IMR-90 (cell line): ENCODE data around the gene DLG3. TPM values are rescaled to one million over a fixed set of nuclear protein-coding genes. Genes with fewer than 3 reads are reported as not detected.

ENCODE experiments used
- ATAC-seq: fragments of 200-7000 bp; cut with Tn5 transposase; 2 replicates; pipeline ENCODE4 v1.9.1; 2020; ENCODE audit warnings: low read depth, mild to moderate bottlenecking, moderate library complexity
- BruUV-seq: library from RNA; stranded (reverse); fragments of 400-500 nt; replicated peaks from 2 replicates; lab custom pipeline; 2021; lab: Mats Ljungman, UMichigan
- CTCF ChIA-PET: fragments of 300-600 bp; formaldehyde crosslinking; extraction: SDS; loops from one replicate; lab custom pipeline; 2021; ENCODE audit warnings: antibody characterized with exemption; lab: Yijun Ruan, JAX
- POLR2A ChIA-PET: fragments of 300-600 bp; sonication (Branson Sonifier 250); formaldehyde crosslinking; loops from one replicate; lab custom pipeline; 2022; ENCODE audit warnings: antibody characterized with exemption; ENCODE audit not compliant: unreplicated experiment; lab: Charles Lee
- DNase-seq: peaks from one replicate; pipeline ENCODE4 v3.0.0; 2013
- H2AFZ ChIP-seq: replicated peaks from 2 replicates; pipeline ENCODE3; 2013; ENCODE audit warnings: low read length, mild to moderate bottlenecking; ENCODE audit not compliant: poor library complexity
- H2AK5ac ChIP-seq: 2 replicates; pipeline ENCODE4 v1.6.1; 2013; ENCODE audit warnings: low read depth, low read length, inconsistent platforms
- H2AK9ac ChIP-seq: replicated peaks from 2 replicates; pipeline ENCODE3; 2013; ENCODE audit warnings: mild to moderate bottlenecking, low read depth, low read length, moderate library complexity; ENCODE audit not compliant: poor library complexity
- H2BK120ac ChIP-seq: 2 replicates; pipeline ENCODE4 v1.6.1; 2013; ENCODE audit warnings: low read depth, low read length, inconsistent platforms
- H2BK15ac ChIP-seq: 3 replicates; pipeline ENCODE4 v1.6.1; 2013; ENCODE audit warnings: low read depth, low read length, inconsistent platforms
- H2BK20ac ChIP-seq: 2 replicates; pipeline ENCODE4 v1.6.1; 2013; ENCODE audit warnings: low read depth, mild to moderate bottlenecking, inconsistent platforms, low read length, moderate library complexity
- H2BK5ac ChIP-seq: 2 replicates; pipeline ENCODE4 v1.6.1; 2013; ENCODE audit warnings: mild to moderate bottlenecking, low read depth, low read length, inconsistent platforms; ENCODE audit not compliant: poor library complexity, severe bottlenecking
- H3K14ac ChIP-seq: replicated peaks from 2 replicates; pipeline ENCODE4 v1.6.1; 2013; ENCODE audit warnings: low read depth, low read length, inconsistent platforms
- H3K18ac ChIP-seq: 2 replicates; pipeline ENCODE4 v1.6.1; 2013; ENCODE audit warnings: low read depth, low read length, control low read depth
- H3K23ac ChIP-seq: 2 replicates; pipeline ENCODE4 v1.6.1; 2013; ENCODE audit warnings: low read depth, low read length, inconsistent platforms
- H3K27ac ChIP-seq: 2 replicates; pipeline ENCODE4 v1.5.1; 2013; ENCODE audit warnings: mild to moderate bottlenecking, control low read depth, low read length; ENCODE audit not compliant: insufficient read depth
- H3K27me3 ChIP-seq: 2 replicates; pipeline ENCODE4 v1.6.1; 2013; ENCODE audit warnings: low read length; ENCODE audit not compliant: control insufficient read depth, insufficient read depth
- H3K36me3 ChIP-seq: 2 replicates; pipeline ENCODE4 v1.6.1; 2013; ENCODE audit warnings: low read length, mixed read lengths; ENCODE audit not compliant: control insufficient read depth, insufficient read depth
- H3K4ac ChIP-seq: 2 replicates; pipeline ENCODE4 v1.6.1; 2013; ENCODE audit warnings: low read depth, low read length, inconsistent platforms
- H3K4me1 ChIP-seq: 2 replicates; pipeline ENCODE4 v1.6.1; 2013; ENCODE audit warnings: low read length, mixed read lengths; ENCODE audit not compliant: control insufficient read depth, insufficient read depth
- H3K4me2 ChIP-seq: 2 replicates; pipeline ENCODE4 v1.6.1; 2013; ENCODE audit warnings: low read depth, mild to moderate bottlenecking, control low read depth, low read length, moderate library complexity
- H3K4me3 ChIP-seq: 2 replicates; pipeline ENCODE4 v1.5.1; 2013; ENCODE audit warnings: low read depth, mild to moderate bottlenecking, control low read depth, low read length, moderate library complexity; ENCODE audit not compliant: insufficient read depth
- H3K56ac ChIP-seq: 2 replicates; pipeline ENCODE4 v1.6.1; 2013; ENCODE audit warnings: low read length, inconsistent platforms; ENCODE audit not compliant: insufficient read depth; ENCODE audit errors: extremely low read depth
- H3K79me1 ChIP-seq, 2 experiments: 2 replicates each; pipeline ENCODE4 v1.6.1; 2013; ENCODE audit warnings: low read length in 2 of 2, inconsistent platforms in 1 of 2, low read depth in 1 of 2
- H3K9ac ChIP-seq: 2 replicates; pipeline ENCODE4 v1.6.1; 2013; ENCODE audit warnings: low read depth, low read length, control low read depth
- H3K9me1 ChIP-seq: 2 replicates; pipeline ENCODE4 v1.6.1; 2013; ENCODE audit warnings: low read length, inconsistent platforms; ENCODE audit not compliant: insufficient read depth
- H3K9me3 ChIP-seq: 2 replicates; pipeline ENCODE4 v1.6.1; 2013; ENCODE audit warnings: low read length; ENCODE audit not compliant: control insufficient read depth, insufficient read depth
- H4K20me1 ChIP-seq: 2 replicates; pipeline ENCODE4 v1.6.1; 2013; ENCODE audit warnings: low read length, inconsistent platforms; ENCODE audit not compliant: insufficient read depth
- H4K5ac ChIP-seq: 2 replicates; pipeline ENCODE4 v1.6.1; 2013; ENCODE audit warnings: mild to moderate bottlenecking, low read depth, low read length, control low read depth
- H4K8ac ChIP-seq, 2 experiments: 2 replicates each; pipeline ENCODE4 v1.6.1; 2013; ENCODE audit warnings: low read depth in 2 of 2, low read length in 2 of 2, control low read depth in 1 of 2, inconsistent platforms in 1 of 2
- H4K91ac ChIP-seq: 2 replicates; pipeline ENCODE4 v1.6.1; 2013; ENCODE audit warnings: low read depth, low read length, inconsistent platforms; ENCODE audit not compliant: insufficient read depth
- CEBPB ChIP-seq: IDR thresholded peaks from 2 replicates; pipeline ENCODE4 v1.6.1; 2012; ENCODE audit warnings: low read depth, low read length, improper control_type of control experiment
- CHD1 ChIP-seq: IDR thresholded peaks from 2 replicates; pipeline ENCODE4 v1.6.1; 2012; ENCODE audit warnings: low read depth, low read length, improper control_type of control experiment
- CTCF ChIP-seq: conservative IDR thresholded peaks from 2 replicates; pipeline ENCODE4 v1.5.1; 2012; ENCODE audit warnings: mild to moderate bottlenecking, low read depth, low read length, improper control_type of control experiment
- ELK1 ChIP-seq: fragments of 150-350 bp; IDR thresholded peaks from 2 replicates; pipeline ENCODE4 v1.6.1; 2016; ENCODE audit warnings: low read depth, mild to moderate bottlenecking, low read length, moderate library complexity, borderline replicate concordance
- MAFK ChIP-seq: IDR thresholded peaks from 2 replicates; pipeline ENCODE4 v1.6.1; 2012; ENCODE audit warnings: low read depth, low read length, improper control_type of control experiment
- MAZ ChIP-seq: IDR thresholded peaks from 2 replicates; pipeline ENCODE4 v1.6.1; 2012; ENCODE audit warnings: low read depth, mild to moderate bottlenecking, low read length, improper control_type of control experiment, moderate library complexity, borderline replicate concordance
- NFE2L2 ChIP-seq: fragments of 150-350 bp; IDR thresholded peaks from 2 replicates; pipeline ENCODE4 v1.6.1; 2016; ENCODE audit warnings: low read depth, mild to moderate bottlenecking, low read length
- POLR2A ChIP-seq: IDR thresholded peaks from 2 replicates; pipeline ENCODE4 v1.6.1; 2012; ENCODE audit warnings: mild to moderate bottlenecking, low read depth, low read length
- RAD21 ChIP-seq: IDR thresholded peaks from 2 replicates; pipeline ENCODE4 v1.6.1; 2012; ENCODE audit warnings: low read length, improper control_type of control experiment
- RCOR1 ChIP-seq: IDR thresholded peaks from 2 replicates; pipeline ENCODE4 v1.6.1; 2012; ENCODE audit warnings: mild to moderate bottlenecking, low read length, improper control_type of control experiment; ENCODE audit not compliant: insufficient replicate concordance
- RFX5 ChIP-seq: IDR thresholded peaks from 2 replicates; pipeline ENCODE4 v1.8.0; 2012; ENCODE audit warnings: low read depth, mild to moderate bottlenecking, low read length, moderate library complexity
- WGBS, 2 experiments: methylation state at CpG; one replicate each; pipeline versions ENCODE4 v1.1.5 to v1.1.7; 2013; ENCODE audit warnings: missing lambda C conversion rate in 2 of 2; ENCODE audit not compliant: insufficient read length in 1 of 2; ENCODE audit errors: extremely low coverage in 2 of 2; 5-methylcytosine and 5-hydroxymethylcytosine counted together
- dilution Hi-C: fragments of 300-500 bp; cut with HindIII; formaldehyde crosslinking; loops from one replicate; pipeline ENCODE4 v1.14.3; 2018; ENCODE audit warnings: low sequenced_read_pairs; ENCODE audit not compliant: unreplicated experiment
- in situ Hi-C: fragments of 300-500 bp; cut with MboI; formaldehyde crosslinking; loops from 3 replicates; pipeline ENCODE4 v1.14.3; 2019; ENCODE audit warnings: low sequenced_read_pairs, inconsistent platforms, mixed read lengths
- intact Hi-C: fragments of 100-400 bp; cut with micrococcal nuclease; formaldehyde crosslinking; loops from 2 replicates; pipeline ENCODE4 v1.10.0; 2022
- polyA plus RNA-seq, 3 experiments: library from polyadenylated mRNA; depleted of rRNA; stranded (reverse); fragments of >200 nt; gene quantifications; 2 replicates each; pipeline ENCODE4 v1.2.3, GENCODE V29; 2012; ENCODE audit warnings: low replicate concordance in 1 of 3
- total RNA-seq: library from RNA; depleted of rRNA; stranded (reverse); fragments of >200 nt; gene quantifications from 2 replicates; pipeline ENCODE4 v1.2.3, GENCODE V29; 2012
- TF ChIP-seq, protein P1 (sequence below): fragments of 150-350 bp; IDR thresholded peaks from 2 replicates; pipeline ENCODE4 v1.6.1; 2017; ENCODE audit warnings: mild to moderate bottlenecking, antibody characterized with exemption, low read length, low read depth

DLG3 gene
- total and polyA plus RNA-seq, 2 of the 4 experiments (the other 2 are of a cell fraction), result 11.0 to 27.1 TPM

GRCh38 chrX:70434914-70435586 lies 9.6 kb upstream of the DLG3 start:
- peak overlapping the region; percentile 48 for H3K27ac ChIP-seq
- no TSS peak for BruUV-seq
- POLR2A ChIA-PET, result interaction anchor here (0.6 kb wide), 1 partner anchor 765 kb away, joined by 11 read pairs; no protein-coding TSS in a partner anchor

More at GRCh38 chrX:70434914-70435586, 9.6 kb upstream of the DLG3 start:
- peak overlapping the region; percentile 62; the same call in 1 of the 3 replicates for H2BK15ac ChIP-seq
- no peaks in the 10 kb centered on the region; the same call in 1 of the 2 replicates for H3K27me3 ChIP-seq
- peak overlapping the region; percentile 57 for H2BK120ac ChIP-seq
- no peaks in the 10 kb centered on the region for H4K20me1 ChIP-seq
- peak overlapping the region; percentile 82; the same call in 1 of the 2 replicates for H2AK5ac ChIP-seq
- 0 out of 2 replicates have a peak, but pooled peaks cover 7% of the 10 kb centered on the region for H3K9me1 ChIP-seq
- H4K5ac ChIP-seq, result no peak overlapping the region
- peak; percentile 7 for ATAC-seq
- H2BK20ac ChIP-seq, result no peak overlapping the region
- H3K9ac ChIP-seq, result peak overlapping the region; percentile 68
- H3K4me1 ChIP-seq, result peaks cover 4% of the 10 kb centered on the region; the same call in 1 of the 2 replicates
- H3K23ac ChIP-seq, result peak overlapping the region; percentile 92
- H3K4ac ChIP-seq, result peak overlapping the region; percentile 84
- H4K8ac ChIP-seq, result peak overlapping the region; percentile 64 to 71; a peak in 3 of 4 replicates
- no peaks in the 10 kb centered on the region for H3K9me3 ChIP-seq
- dilution Hi-C loops (no loop called here), in situ Hi-C loops (no loop called here), intact Hi-C loops (loop anchor here (1.0 to 2.0 kb wide), 4 partner anchors 145 to 302 kb away; partner anchors contain the start of genes IGBP1 and KIF4A)
- 32% methylated on average over 9 of the region's 17 CpGs; no CpG with 5 or more reads in 1 of the 2 experiments for WGBS, 2 experiments
- no peaks in the 10 kb centered on the region for H3K36me3 ChIP-seq
- no peak overlapping the region; the same call in 1 of the 2 replicates for H3K18ac ChIP-seq
- H4K91ac ChIP-seq, result peak overlapping the region; percentile 64
- H3K56ac ChIP-seq, result peak overlapping the region; percentile 53; the same call in 1 of the 2 replicates
- CTCF ChIA-PET, result interaction anchor here (0.7 to 0.9 kb wide), 2 partner anchors 17 to 230 kb away, joined by 3 read pairs; no protein-coding TSS in a partner anchor
- peak overlapping the region; percentile 62 for H2BK5ac ChIP-seq
- peak overlapping the region; percentile 95 for H2AK9ac ChIP-seq
- peak overlapping the region; percentile 91 for H3K4me3 ChIP-seq
- no peak for TF ChIP-seq CEBPB
- no peak for TF ChIP-seq CHD1
- no peak for TF ChIP-seq CTCF
- no peak for TF ChIP-seq RAD21
- no peak for TF ChIP-seq MAFK
- TF ChIP-seq, protein P1, sequence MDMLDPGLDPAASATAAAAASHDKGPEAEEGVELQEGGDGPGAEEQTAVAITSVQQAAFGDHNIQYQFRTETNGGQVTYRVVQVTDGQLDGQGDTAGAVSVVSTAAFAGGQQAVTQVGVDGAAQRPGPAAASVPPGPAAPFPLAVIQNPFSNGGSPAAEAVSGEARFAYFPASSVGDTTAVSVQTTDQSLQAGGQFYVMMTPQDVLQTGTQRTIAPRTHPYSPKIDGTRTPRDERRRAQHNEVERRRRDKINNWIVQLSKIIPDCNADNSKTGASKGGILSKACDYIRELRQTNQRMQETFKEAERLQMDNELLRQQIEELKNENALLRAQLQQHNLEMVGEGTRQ, result no peak
- TF ChIP-seq POLR2A, result no peak
- no peak for TF ChIP-seq NFE2L2
- TF ChIP-seq ELK1, result no peak
- TF ChIP-seq MAZ, result no peak
- TF ChIP-seq RCOR1, result no peak
- no peak for TF ChIP-seq RFX5
- peak overlapping the region; percentile 82 for H3K14ac ChIP-seq
- peak overlapping the region; percentile 91 for H3K4me2 ChIP-seq
- peak; percentile 48 for DNase-seq
- H3K79me1 ChIP-seq, result peaks cover 4 to 21% of the 10 kb centered on the region in 2 experiments; a peak in 3 of 4 replicates
- H2AFZ ChIP-seq, result peak overlapping the region; percentile 88
